ENCODE results near the gene SH3D19. TPM values are rescaled to one million over a fixed set of nuclear protein-coding genes. Genes with fewer than 3 reads are reported as not detected.

SH3D19 gene
- total and polyA plus RNA-seq, 4 donors, result 22.1 to 69.2 (median 50.8) TPM

GRCh38 chr4:151247395-151247794 is 78.0 kb downstream of the SH3D19 start:
- 95 to 97% methylated on average over 2 of the region's 2 CpGs for WGBS, 2 donors
- H3K27me3 ChIP-seq (ENCODE audit: control insufficient read depth in 3 of 3, insufficient read depth in 3 of 3, low read length in 2 of 3), result no peaks in the 10 kb centered on the region
- DNase-seq (no peak), ATAC-seq (ENCODE audit: insufficient read depth, low FRiP score) (no peak)
- peaks cover 0 to 8% (median 0%) of the 10 kb centered on the region in 5 donors for H3K4me1 ChIP-seq (ENCODE audit: control insufficient read depth in 5 of 5, insufficient read depth in 5 of 5, low read length in 5 of 5)
- H3K27ac ChIP-seq (ENCODE audit: low read depth in 1 of 2, low read length in 1 of 2), result no peak overlapping the region
- no peak overlapping the region for H3K4me3 ChIP-seq
- TF ChIP-seq, protein P1, sequence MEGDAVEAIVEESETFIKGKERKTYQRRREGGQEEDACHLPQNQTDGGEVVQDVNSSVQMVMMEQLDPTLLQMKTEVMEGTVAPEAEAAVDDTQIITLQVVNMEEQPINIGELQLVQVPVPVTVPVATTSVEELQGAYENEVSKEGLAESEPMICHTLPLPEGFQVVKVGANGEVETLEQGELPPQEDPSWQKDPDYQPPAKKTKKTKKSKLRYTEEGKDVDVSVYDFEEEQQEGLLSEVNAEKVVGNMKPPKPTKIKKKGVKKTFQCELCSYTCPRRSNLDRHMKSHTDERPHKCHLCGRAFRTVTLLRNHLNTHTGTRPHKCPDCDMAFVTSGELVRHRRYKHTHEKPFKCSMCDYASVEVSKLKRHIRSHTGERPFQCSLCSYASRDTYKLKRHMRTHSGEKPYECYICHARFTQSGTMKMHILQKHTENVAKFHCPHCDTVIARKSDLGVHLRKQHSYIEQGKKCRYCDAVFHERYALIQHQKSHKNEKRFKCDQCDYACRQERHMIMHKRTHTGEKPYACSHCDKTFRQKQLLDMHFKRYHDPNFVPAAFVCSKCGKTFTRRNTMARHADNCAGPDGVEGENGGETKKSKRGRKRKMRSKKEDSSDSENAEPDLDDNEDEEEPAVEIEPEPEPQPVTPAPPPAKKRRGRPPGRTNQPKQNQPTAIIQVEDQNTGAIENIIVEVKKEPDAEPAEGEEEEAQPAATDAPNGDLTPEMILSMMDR (IDR thresholded peaks at IDR 0.05; ENCODE audit: control extremely low read depth, extremely low read depth), result no peak
- H3K36me3 ChIP-seq (ENCODE audit: control insufficient read depth in 4 of 4, insufficient read depth in 4 of 4, low read length in 4 of 4), result no peaks in the 10 kb centered on the region
- no peak overlapping the region for H3K9ac ChIP-seq (ENCODE audit: insufficient read depth in 1 of 2, low read length in 2 of 2)
- no peaks in the 10 kb centered on the region for H3K9me3 ChIP-seq (ENCODE audit: control insufficient read depth in 4 of 4, insufficient read depth in 3 of 4, low read length in 3 of 4)

- DNase-seq (no peak), ATAC-seq (ENCODE audit: insufficient read depth, low FRiP score) (no peak)
- H3K9ac ChIP-seq (ENCODE audit: insufficient read depth in 1 of 2, low read length in 2 of 2), result no peak overlapping the region
- H3K4me1 ChIP-seq (ENCODE audit: control insufficient read depth in 5 of 5, insufficient read depth in 5 of 5, low read length in 5 of 5), result peaks cover 0 to 2% (median 0%) of the 10 kb centered on the region in 5 donors
- no peak overlapping the region for H3K4me3 ChIP-seq
- 92 to 93% methylated on average over 2 of the region's 2 CpGs for WGBS, 2 donors
- no peaks in the 10 kb centered on the region for H3K27me3 ChIP-seq (ENCODE audit: control insufficient read depth in 3 of 3, insufficient read depth in 3 of 3, low read length in 2 of 3)
- no peaks in the 10 kb centered on the region for H3K36me3 ChIP-seq (ENCODE audit: control insufficient read depth in 4 of 4, insufficient read depth in 4 of 4, low read length in 4 of 4)
- no peaks in the 10 kb centered on the region for H3K9me3 ChIP-seq (ENCODE audit: control insufficient read depth in 4 of 4, insufficient read depth in 3 of 4, low read length in 3 of 4)
- TF ChIP-seq, protein P1 (IDR thresholded peaks at IDR 0.05; ENCODE audit: control extremely low read depth, extremely low read depth), result no peak
- H3K27ac ChIP-seq (ENCODE audit: low read depth in 1 of 2, low read length in 1 of 2), result no peak overlapping the region
Observed at GRCh38 chr4:151246742-151247141, 78.7 kb downstream of the SH3D19 start.

- Histone ChIP-seq H3K4me1 (ENCODE audit: control insufficient read depth in 5 of 5, insufficient read depth in 5 of 5, low read length in 5 of 5) (peaks cover 0 to 6% (median 0%) of the 10 kb centered on the region in 5 donors), H3K9me3 (ENCODE audit: control insufficient read depth in 4 of 4, insufficient read depth in 3 of 4, low read length in 3 of 4) (no peaks in the 10 kb centered on the region), H3K36me3 (ENCODE audit: control insufficient read depth in 4 of 4, insufficient read depth in 4 of 4, low read length in 4 of 4) (no peaks in the 10 kb centered on the region), H3K27me3 (ENCODE audit: control insufficient read depth in 3 of 3, insufficient read depth in 3 of 3, low read length in 2 of 3) (no peaks in the 10 kb centered on the region), H3K9ac (ENCODE audit: insufficient read depth in 1 of 2, low read length in 2 of 2) (no peak overlapping the region), H3K27ac (ENCODE audit: low read depth in 1 of 2, low read length in 1 of 2) (no peak overlapping the region), H3K4me3 (no peak overlapping the region)
- TF ChIP-seq, protein P1 (IDR thresholded peaks at IDR 0.05; ENCODE audit: control extremely low read depth, extremely low read depth), result no peak
- ATAC-seq (ENCODE audit: insufficient read depth, low FRiP score) (no peak), DNase-seq (no peak)
- WGBS, 2 donors, result 98 to 99% methylated on average over 2 of the region's 2 CpGs
Observed at GRCh38 chr4:151242305-151242704, 83.1 kb downstream of the SH3D19 start.

GRCh38 chr4:151239608-151240007 is 85.8 kb downstream of the SH3D19 start:
- Histone ChIP-seq H3K27me3 (ENCODE audit: control insufficient read depth in 3 of 3, insufficient read depth in 3 of 3, low read length in 2 of 3) (no peaks in the 10 kb centered on the region), H3K27ac (ENCODE audit: low read depth in 1 of 2, low read length in 1 of 2) (no peak overlapping the region), H3K4me3 (no peak overlapping the region), H3K9ac (ENCODE audit: insufficient read depth in 1 of 2, low read length in 2 of 2) (no peak overlapping the region), H3K36me3 (ENCODE audit: control insufficient read depth in 4 of 4, insufficient read depth in 4 of 4, low read length in 4 of 4) (no peaks in the 10 kb centered on the region), H3K9me3 (ENCODE audit: control insufficient read depth in 4 of 4, insufficient read depth in 3 of 4, low read length in 3 of 4) (peaks cover 0 to 1% (median 0%) of the 10 kb centered on the region in 4 donors), H3K4me1 (ENCODE audit: control insufficient read depth in 5 of 5, insufficient read depth in 5 of 5, low read length in 5 of 5) (peaks cover 0 to 6% (median 0%) of the 10 kb centered on the region in 5 donors)
- ATAC-seq (ENCODE audit: insufficient read depth, low FRiP score) (no peak), DNase-seq (no peak)
- 84 to 87% methylated on average over 3 of the region's 3 CpGs for WGBS, 2 donors
- TF ChIP-seq, protein P1 (IDR thresholded peaks at IDR 0.05; ENCODE audit: control extremely low read depth, extremely low read depth), result no peak

Measured in lung (tissue), 12 donors.